ENCODE results near the gene SMURF1. TPM values are rescaled to one million over a fixed set of nuclear protein-coding genes. Genes with fewer than 3 reads are reported as not detected.

Gene SMURF1
- total and polyA plus RNA-seq, 2 of the 4 experiments (the other 2 are of a cell fraction) = 13.4 to 20.3 TPM

GRCh38 chr7:99016196-99016595, 127.7 kb downstream of the SMURF1 start:
- Histone ChIP-seq H2BK5ac (ENCODE audit: low read depth, low read length, poor library complexity, severe bottlenecking) (no peak overlapping the region), H4K5ac (ENCODE audit: low read depth, low read length) (no peak overlapping the region), H3K4me2 (ENCODE audit: low read depth, low read length) (no peak overlapping the region), H2AK5ac (ENCODE audit: low read depth, low read length) (no peak overlapping the region), H4K91ac (ENCODE audit: insufficient read depth, low read depth, low read length) (no peak overlapping the region), H3K9ac (ENCODE audit: low read depth, low read length) (no peak overlapping the region), H3K9me3 (ENCODE audit: control insufficient read depth, insufficient read depth, low read length) (no peaks in the 10 kb centered on the region), H3K4ac (ENCODE audit: low read depth, low read length) (no peak overlapping the region), H3K36me3 (ENCODE audit: control insufficient read depth, insufficient read depth, low read length) (peaks cover 44% of the 10 kb centered on the region), H3K56ac (ENCODE audit: extremely low read depth, insufficient read depth, low read length) (no peak overlapping the region), H3K27ac (ENCODE audit: insufficient read depth, low read length) (no peak overlapping the region), H2BK20ac (ENCODE audit: low read depth, low read length) (no peak overlapping the region), H2BK120ac (ENCODE audit: low read depth, low read length) (no peak overlapping the region), H3K14ac (replicated peaks; ENCODE audit: low read depth, low read length) (no peak overlapping the region), H3K79me1 (ENCODE audit: low read depth in 1 of 2, low read length in 2 of 2) (peaks cover 0 to 19% of the 10 kb centered on the region in 2 experiments; a peak in 1 of 4 replicates), H4K20me1 (ENCODE audit: insufficient read depth, low read length) (no peaks in the 10 kb centered on the region; the same call in 1 of the 2 replicates), H3K4me3 (ENCODE audit: insufficient read depth, low read depth, low read length) (no peak overlapping the region), H2AFZ (replicated peaks; ENCODE audit: low read length, poor library complexity) (no peak overlapping the region), H3K4me1 (ENCODE audit: control insufficient read depth, insufficient read depth, low read length) (no peaks in the 10 kb centered on the region), H3K23ac (ENCODE audit: low read depth, low read length) (no peak overlapping the region), H4K8ac (ENCODE audit: low read depth in 2 of 2, low read length in 2 of 2) (no peak overlapping the region), H3K18ac (ENCODE audit: low read depth, low read length) (no peak overlapping the region), H2AK9ac (replicated peaks; ENCODE audit: low read depth, low read length, poor library complexity) (no peak overlapping the region), H3K9me1 (ENCODE audit: insufficient read depth, low read length) (0 out of 2 replicates have a peak, but pooled peaks cover 4% of the 10 kb centered on the region), H3K27me3 (ENCODE audit: control insufficient read depth, insufficient read depth, low read length) (no peaks in the 10 kb centered on the region), H2BK15ac (ENCODE audit: low read depth, low read length) (no peak overlapping the region)
- no peak for TF ChIP-seq NFE2L2 (IDR thresholded peaks at IDR 0.05; ENCODE audit: low read depth, low read length)
- TF ChIP-seq ELK1 (IDR thresholded peaks at IDR 0.05; ENCODE audit: borderline replicate concordance, low read depth, low read length) = no peak
- TF ChIP-seq SMC3 (IDR thresholded peaks at IDR 0.05; ENCODE audit: low read depth, low read length) = no peak
- TF ChIP-seq POLR2A (IDR thresholded peaks at IDR 0.05; ENCODE audit: low read depth, low read length) = no peak
- TF ChIP-seq FOS (IDR thresholded peaks at IDR 0.05; ENCODE audit: low read depth, low read length) = no peak
- TF ChIP-seq MAFK (IDR thresholded peaks at IDR 0.05; ENCODE audit: low read depth, low read length) = no peak
- TF ChIP-seq RCOR1 (IDR thresholded peaks at IDR 0.05; ENCODE audit: insufficient replicate concordance, low read length) = no peak
- dilution Hi-C loops (cut with HindIII; ENCODE audit: low sequenced_read_pairs, unreplicated experiment) (no loop called here), in situ Hi-C loops (cut with MboI; ENCODE audit: low sequenced_read_pairs) (no loop called here), intact Hi-C loops (cut with micrococcal nuclease) (no loop called here)
- WGBS, 2 experiments (ENCODE audit: extremely low coverage in 2 of 2, insufficient read length in 1 of 2) = no CpG with 5 or more reads among the region's 8 CpGs
- ChIA-PET POLR2A (ENCODE audit: unreplicated experiment) (no interaction called here), CTCF (interaction anchor here (0.7 kb wide), 1 partner anchor 297 kb away, joined by 3 read pairs; no protein-coding TSS in a partner anchor)
- ATAC-seq (ENCODE audit: low read depth) = no peak
- DNase-seq = no peak
- no TSS peak for BruUV-seq (replicated peaks)
